ENCODE results near the gene RAB31.
"Not testable (repeated sequence)": the region's sequence is repeated elsewhere in the genome, so short reads cannot be mapped to it uniquely, and the experiment has no call there.

RAB31 gene

GRCh38 chr18:9878095-9878494 lies 170.0 kb downstream of the RAB31 start:
- Histone ChIP-seq H3K36me3 (no peaks in the 10 kb centered on the region), H3K9ac (no peak overlapping the region), H3K27me3 (no peaks in the 10 kb centered on the region), H4K20me1 (no peaks in the 10 kb centered on the region), H3K27ac (no peak overlapping the region), H3K9me3 (replicated peaks in 1 of 11) (no peaks in the 10 kb centered on the region), H3K4me3 (no peak overlapping the region), H3K4me1 (no peaks in the 10 kb centered on the region), H3K4me2 (no peak overlapping the region)
- no peak for TF ChIP-seq Cebpa-rat (IDR thresholded peaks at IDR 0.05)

GRCh38 chr18:9878783-9879242 lies 170.7 kb downstream of the RAB31 start:
- Histone ChIP-seq H3K4me2 (no peak overlapping the region), H3K4me1 (no peaks in the 10 kb centered on the region), H4K20me1 (no peaks in the 10 kb centered on the region), H3K36me3 (no peaks in the 10 kb centered on the region), H3K27me3 (no peaks in the 10 kb centered on the region), H3K9ac (no peak overlapping the region), H3K27ac (no peak overlapping the region), H3K9me3 (replicated peaks in 1 of 11) (no peaks in the 10 kb centered on the region), H3K4me3 (no peak overlapping the region)
- no peak for TF ChIP-seq Cebpa-rat (IDR thresholded peaks at IDR 0.05)

GRCh38 chr18:9884090-9884489 lies 176.0 kb downstream of the RAB31 start:
- H4K20me1 ChIP-seq: no peaks in the 10 kb centered on the region
- no peak overlapping the region for H3K27ac ChIP-seq
- H3K4me2 ChIP-seq: no peak overlapping the region
- H3K36me3 ChIP-seq: no peaks in the 10 kb centered on the region
- no peak overlapping the region for H3K4me3 ChIP-seq
- no peaks in the 10 kb centered on the region for H3K4me1 ChIP-seq
- no peak overlapping the region for H3K9ac ChIP-seq
- no peak for TF ChIP-seq Cebpa-rat (IDR thresholded peaks at IDR 0.05)
- peaks cover 0 to 12% (median 0%) of the 10 kb centered on the region in 11 experiments; a peak in 3 of 22 replicates for H3K9me3 ChIP-seq (replicated peaks in 1 of 11)
- H3K27me3 ChIP-seq: no peaks in the 10 kb centered on the region

- Histone ChIP-seq H3K4me1 (no peaks in the 10 kb centered on the region), H3K27ac (no peak overlapping the region), H3K27me3 (no peaks in the 10 kb centered on the region), H3K4me3 (no peak overlapping the region), H3K9me3 (replicated peaks in 1 of 11) (peaks cover 0 to 12% (median 0%) of the 10 kb centered on the region in 11 experiments; a peak in 3 of 22 replicates), H4K20me1 (no peaks in the 10 kb centered on the region), H3K9ac (no peak overlapping the region), H3K36me3 (no peaks in the 10 kb centered on the region), H3K4me2 (no peak overlapping the region)
- no peak for TF ChIP-seq Cebpa-rat (IDR thresholded peaks at IDR 0.05)
Measured at GRCh38 chr18:9884532-9885140, 176.5 kb downstream of the RAB31 start.

GRCh38 chr18:9885170-9886004 lies 177.3 kb downstream of the RAB31 start, which contains the start of gene TXNDC2:
TSS of gene TXNDC2 (plus strand) at chr18:9885973. CDS start at chr18:9886681, 708 bp downstream.
- Histone ChIP-seq H4K20me1 (no peaks in the 10 kb centered on the region), H3K4me1 (no peaks in the 10 kb centered on the region), H3K27ac (no peak within 1 kb of the TSS), H3K4me2 (no peak within 1 kb of the TSS), H3K4me3 (no peak within 1 kb of the TSS), H3K36me3 (no peaks in the 10 kb centered on the region), H3K9me3 (replicated peaks in 1 of 11) (peaks cover 0 to 12% (median 0%) of the 10 kb centered on the region in 11 experiments; a peak in 3 of 22 replicates), H3K9ac (no peak within 1 kb of the TSS), H3K27me3 (no peaks in the 10 kb centered on the region)
- no peak for TF ChIP-seq Cebpa-rat (IDR thresholded peaks at IDR 0.05)

- no peak for TF ChIP-seq Cebpa-rat (IDR thresholded peaks at IDR 0.05)
- Histone ChIP-seq H3K4me1 (no peaks in the 10 kb centered on the region), H3K4me3 (no peak overlapping the region), H3K9ac (no peak overlapping the region), H3K27me3 (no peaks in the 10 kb centered on the region), H4K20me1 (no peaks in the 10 kb centered on the region), H3K9me3 (replicated peaks in 1 of 11) (peaks cover 0 to 12% (median 0%) of the 10 kb centered on the region in 11 experiments; a peak in 3 of 22 replicates), H3K36me3 (no peaks in the 10 kb centered on the region), H3K27ac (no peak overlapping the region), H3K4me2 (no peak overlapping the region)
Measured at GRCh38 chr18:9886005-9886348, 177.9 kb downstream of the RAB31 start.

- no peak overlapping the region for H3K27ac ChIP-seq
Measured at GRCh38 chr18:9887992-9888391, 179.9 kb downstream of the RAB31 start.

GRCh38 chr18:9890196-9890595 lies 182.1 kb downstream of the RAB31 start:
- no peak for TF ChIP-seq Cebpa-rat (IDR thresholded peaks at IDR 0.05)
- H3K4me1 ChIP-seq: no peaks in the 10 kb centered on the region
- H3K9ac ChIP-seq: no peak overlapping the region
- no peak overlapping the region for H3K4me3 ChIP-seq
- no peaks in the 10 kb centered on the region for H3K27me3 ChIP-seq
- H3K36me3 ChIP-seq: no peaks in the 10 kb centered on the region
- H3K27ac ChIP-seq: no peak overlapping the region
- H3K4me2 ChIP-seq: no peak overlapping the region
- H3K9me3 ChIP-seq (replicated peaks in 1 of 11): peaks cover 0 to 12% (median 0%) of the 10 kb centered on the region in 11 experiments; a peak in 3 of 22 replicates
- no peaks in the 10 kb centered on the region for H4K20me1 ChIP-seq

More at GRCh38 chr18:9887992-9888391, 179.9 kb downstream of the RAB31 start:
- no peak for TF ChIP-seq Cebpa-rat (IDR thresholded peaks at IDR 0.05)
- Histone ChIP-seq H3K9ac (no peak overlapping the region), H3K36me3 (no peaks in the 10 kb centered on the region), H3K4me2 (no peak overlapping the region), H3K4me1 (no peaks in the 10 kb centered on the region), H4K20me1 (no peaks in the 10 kb centered on the region), H3K4me3 (no peak overlapping the region), H3K27me3 (no peaks in the 10 kb centered on the region), H3K9me3 (replicated peaks in 1 of 11) (peaks cover 0 to 12% (median 0%) of the 10 kb centered on the region in 11 experiments; a peak in 3 of 22 replicates)

GRCh38 chr18:9890957-9891356 lies 182.9 kb downstream of the RAB31 start:
- Histone ChIP-seq H3K9me3 (replicated peaks in 1 of 11) (peaks cover 0 to 12% (median 0%) of the 10 kb centered on the region in 11 experiments; a peak in 3 of 22 replicates), H3K4me2 (no peak overlapping the region), H3K36me3 (no peaks in the 10 kb centered on the region), H3K4me1 (no peaks in the 10 kb centered on the region), H3K4me3 (no peak overlapping the region), H4K20me1 (no peaks in the 10 kb centered on the region), H3K9ac (no peak overlapping the region), H3K27me3 (no peaks in the 10 kb centered on the region), H3K27ac (no peak overlapping the region)
- TF ChIP-seq Cebpa-rat (IDR thresholded peaks at IDR 0.05): no peak

GRCh38 chr18:9891515-9891914 lies 183.4 kb downstream of the RAB31 start:
- not testable (repeated sequence) for H3K9ac ChIP-seq, H3K4me2 ChIP-seq, H3K4me1 ChIP-seq, H4K20me1 ChIP-seq, H3K27ac ChIP-seq, H3K4me3 ChIP-seq, H3K36me3 ChIP-seq, H3K27me3 ChIP-seq
- H3K9me3 ChIP-seq (replicated peaks in 1 of 11): peaks cover 0 to 12% (median 0%) of the 10 kb centered on the region in 11 experiments; a peak in 3 of 22 replicates
